Activated naive CD4-positive, alpha-beta T cell treated with anti-CD3 and anti-CD28 coated beads for 36 hours (primary cell): ENCODE measurements around the gene NSMCE4A. TPM values are rescaled to one million over a fixed set of nuclear protein-coding genes. Genes with fewer than 3 reads are reported as not detected.
"Not testable (repeated sequence)": the region's sequence is repeated elsewhere in the genome, so short reads cannot be mapped to it uniquely, and the experiment has no call there.

ENCODE experiments used
- CTCF ChIA-PET: fragments of 350-600 bp; sonication (Branson Sonifier 250); formaldehyde crosslinking; loops from one replicate; lab custom pipeline; 2021; ENCODE audit warnings: antibody characterized with exemption; lab: Charles Lee
- DNase-seq: peaks from one replicate; pipeline ENCODE4 v3.0.0-alpha.2; 2020
- H3K27ac Mint-ChIP-seq: one replicate; pipeline ENCODE4 v1.8.0; 2021; ENCODE audit warnings: mild to moderate bottlenecking, mixed read lengths
- H3K27me3 Mint-ChIP-seq: one replicate; pipeline ENCODE4 v1.8.0; 2021; ENCODE audit warnings: low read depth, mixed read lengths
- H3K36me3 Mint-ChIP-seq: one replicate; pipeline ENCODE4 v1.8.0; 2021; ENCODE audit warnings: low read depth, mixed read lengths
- H3K4me1 Mint-ChIP-seq: one replicate; pipeline ENCODE4 v1.8.0; 2021; ENCODE audit warnings: low read depth, mixed read lengths
- H3K4me3 Mint-ChIP-seq: one replicate; pipeline ENCODE4 v1.8.0; 2021; ENCODE audit warnings: mild to moderate bottlenecking, moderate library complexity, mixed read lengths
- H3K9me3 Mint-ChIP-seq: one replicate; pipeline ENCODE4 v1.8.0; 2021; ENCODE audit warnings: mixed read lengths
- intact Hi-C: fragments of 100-400 bp; cut with micrococcal nuclease; formaldehyde crosslinking; loops from one replicate; pipeline ENCODE4 v1.15.1; 2023
- total RNA-seq, 2 experiments: library from RNA; stranded (reverse); gene quantifications; one replicate each; pipeline ENCODE4 v1.2.3, GENCODE V29; 2021

The NSMCE4A gene
- total RNA-seq, 2 experiments from 2014 or later, result 47.5 to 48.8 TPM

- Mint-ChIP-seq H3K4me3 (no peak overlapping the region), H3K27ac (no peak overlapping the region), H3K4me1 (no peaks in the 10 kb centered on the region), H3K36me3 (no peaks in the 10 kb centered on the region), H3K9me3 (no peaks in the 10 kb centered on the region), H3K27me3 (peaks cover 7% of the 10 kb centered on the region)
- CTCF ChIA-PET, result no interaction called here
- intact Hi-C loops, result no loop called here
- DNase-seq, result no peak
These were observed 37.7 kb upstream of the NSMCE4A start for GRCh38 chr10:122012731-122013130.

- no peak overlapping the region for H3K27ac Mint-ChIP-seq
- no peak overlapping the region for H3K4me3 Mint-ChIP-seq
- no peaks in the 10 kb centered on the region for H3K36me3 Mint-ChIP-seq
- H3K4me1 Mint-ChIP-seq, result no peaks in the 10 kb centered on the region
- peaks cover 1% of the 10 kb centered on the region for H3K9me3 Mint-ChIP-seq
- no peak for DNase-seq
- CTCF ChIA-PET, result interaction anchor here (0.7 kb wide), 1 partner anchor 12 kb away, joined by 3 read pairs; no protein-coding TSS in a partner anchor
- intact Hi-C loops, result no loop called here
- H3K27me3 Mint-ChIP-seq, result peaks cover 7% of the 10 kb centered on the region
These were observed 35.5 kb upstream of the NSMCE4A start for GRCh38 chr10:122010405-122011050.

- Mint-ChIP-seq H3K4me1 (no peaks in the 10 kb centered on the region), H3K4me3 (no peak overlapping the region), H3K27me3 (peaks cover 7% of the 10 kb centered on the region), H3K27ac (no peak overlapping the region), H3K9me3 (peaks cover 11% of the 10 kb centered on the region), H3K36me3 (no peaks in the 10 kb centered on the region)
- DNase-seq, result no peak
- CTCF ChIA-PET, result no interaction called here
- intact Hi-C loops, result no loop called here
These were observed 32.4 kb upstream of the NSMCE4A start for GRCh38 chr10:122007415-122007814.

- intact Hi-C loops, result no loop called here
- CTCF ChIA-PET, result no interaction called here
- Mint-ChIP-seq H3K36me3 (no peaks in the 10 kb centered on the region), H3K4me3 (no peak overlapping the region), H3K9me3 (peaks cover 31% of the 10 kb centered on the region), H3K27me3 (peaks cover 4% of the 10 kb centered on the region), H3K4me1 (no peaks in the 10 kb centered on the region), H3K27ac (no peak overlapping the region)
- DNase-seq, result no peak
These were observed 26.7 kb upstream of the NSMCE4A start for GRCh38 chr10:122001698-122002097.

GRCh38 chr10:121999301-121999700 lies 24.3 kb upstream of the NSMCE4A start:
- no peak overlapping the region for H3K27ac Mint-ChIP-seq
- CTCF ChIA-PET, result no interaction called here
- no peaks in the 10 kb centered on the region for H3K36me3 Mint-ChIP-seq
- H3K4me1 Mint-ChIP-seq, result no peaks in the 10 kb centered on the region
- intact Hi-C loops, result no loop called here
- H3K9me3 Mint-ChIP-seq, result peaks cover 27% of the 10 kb centered on the region
- DNase-seq, result no peak
- H3K4me3 Mint-ChIP-seq, result no peak overlapping the region
- H3K27me3 Mint-ChIP-seq, result peaks cover 10% of the 10 kb centered on the region

- peaks cover 10% of the 10 kb centered on the region for H3K27me3 Mint-ChIP-seq
- H3K9me3 Mint-ChIP-seq, result peaks cover 27% of the 10 kb centered on the region
- no peaks in the 10 kb centered on the region for H3K36me3 Mint-ChIP-seq
- H3K27ac Mint-ChIP-seq, result no peak overlapping the region
- DNase-seq, result no peak
- H3K4me3 Mint-ChIP-seq, result no peak overlapping the region
- H3K4me1 Mint-ChIP-seq, result no peaks in the 10 kb centered on the region
- intact Hi-C loops, result no loop called here
- CTCF ChIA-PET, result interaction anchor here (0.8 kb wide), 1 partner anchor 12 kb away, joined by 3 read pairs; no protein-coding TSS in a partner anchor
These were observed 23.4 kb upstream of the NSMCE4A start for GRCh38 chr10:121998462-121998861.

GRCh38 chr10:121994429-121994941 lies 19.5 kb upstream of the NSMCE4A start:
- DNase-seq, result no peak
- Mint-ChIP-seq H3K27ac (no peak overlapping the region), H3K9me3 (peaks cover 2% of the 10 kb centered on the region)

GRCh38 chr10:121991727-121992126 lies 16.7 kb upstream of the NSMCE4A start:
- H3K4me1 Mint-ChIP-seq, H3K9me3 Mint-ChIP-seq, H3K36me3 Mint-ChIP-seq, H3K27ac Mint-ChIP-seq, H3K4me3 Mint-ChIP-seq, DNase-seq, CTCF ChIA-PET, intact Hi-C loops: not testable (repeated sequence)
- peaks cover 14% of the 10 kb centered on the region for H3K27me3 Mint-ChIP-seq

More at GRCh38 chr10:121994429-121994941, 19.5 kb upstream of the NSMCE4A start:
- Mint-ChIP-seq H3K4me1 (peaks cover 2% of the 10 kb centered on the region), H3K36me3 (no peaks in the 10 kb centered on the region), H3K4me3 (no peak overlapping the region), H3K27me3 (peaks cover 11% of the 10 kb centered on the region)
- intact Hi-C loops, result no loop called here
- CTCF ChIA-PET, result interaction anchor here (0.6 kb wide), 1 partner anchor 17 kb away, joined by 3 read pairs; no protein-coding TSS in a partner anchor

- no peaks in the 10 kb centered on the region for H3K36me3 Mint-ChIP-seq
- no peak overlapping the region for H3K4me3 Mint-ChIP-seq
- intact Hi-C loops, result no loop called here
- DNase-seq, result no peak
- peaks cover 12% of the 10 kb centered on the region for H3K27me3 Mint-ChIP-seq
- CTCF ChIA-PET, result no interaction called here
- H3K9me3 Mint-ChIP-seq, result peaks cover 4% of the 10 kb centered on the region
- no peak overlapping the region for H3K27ac Mint-ChIP-seq
- H3K4me1 Mint-ChIP-seq, result peaks cover 5% of the 10 kb centered on the region
These were observed 15.1 kb upstream of the NSMCE4A start for GRCh38 chr10:121990015-121990677.

- H3K27ac Mint-ChIP-seq, result no peak within 1 kb of the TSS
- H3K27me3 Mint-ChIP-seq, result peaks cover 12% of the 10 kb centered on the region
- H3K4me3 Mint-ChIP-seq, result no peak within 1 kb of the TSS
- intact Hi-C loops, result no loop called here
- CTCF ChIA-PET, result no interaction called here
- peaks cover 1% of the 10 kb centered on the region for H3K36me3 Mint-ChIP-seq
- H3K4me1 Mint-ChIP-seq, result peaks cover 5% of the 10 kb centered on the region
- DNase-seq, result peak; percentile 25
- H3K9me3 Mint-ChIP-seq, result peaks cover 16% of the 10 kb centered on the region
These were observed 13.6 kb upstream of the NSMCE4A start, which contains the start of gene TACC2 for GRCh38 chr10:121988361-121989324. Gene TACC2, plus strand, starts transcription at chr10:121989163. Its CDS starts 32,819 bp downstream, at chr10:122021982.

- Mint-ChIP-seq H3K4me3 (no peak overlapping the region), H3K4me1 (peaks cover 3% of the 10 kb centered on the region), H3K27ac (no peak overlapping the region), H3K9me3 (peaks cover 14% of the 10 kb centered on the region), H3K27me3 (peaks cover 9% of the 10 kb centered on the region), H3K36me3 (peaks cover 1% of the 10 kb centered on the region)
- CTCF ChIA-PET, result interaction anchor here (1.6 kb wide), 1 partner anchor 9 kb away, joined by 4 read pairs; the partner anchor contains the start of gene NSMCE4A
- intact Hi-C loops, result no loop called here
- no peak for DNase-seq
These were observed 9.4 kb upstream of the NSMCE4A start for GRCh38 chr10:121984463-121984862.

GRCh38 chr10:121983852-121984251 lies 8.8 kb upstream of the NSMCE4A start:
- H3K27ac Mint-ChIP-seq, result no peak overlapping the region
- no peak for DNase-seq
- CTCF ChIA-PET, result interaction anchor here (1.6 kb wide), 1 partner anchor 9 kb away, joined by 4 read pairs; the partner anchor contains the start of gene NSMCE4A
- H3K27me3 Mint-ChIP-seq, result peaks cover 9% of the 10 kb centered on the region
- peaks cover 14% of the 10 kb centered on the region for H3K9me3 Mint-ChIP-seq
- intact Hi-C loops, result no loop called here
- H3K4me1 Mint-ChIP-seq, result peaks cover 3% of the 10 kb centered on the region
- peaks cover 1% of the 10 kb centered on the region for H3K36me3 Mint-ChIP-seq
- no peak overlapping the region for H3K4me3 Mint-ChIP-seq
